Right lobe of liver (tissue), 4 donors: Measurements from ENCODE around the gene MRPL33.

Experiments used
- POLR2A ChIP-seq: fragments of 450-650 bp; IDR thresholded peaks from one replicate; pipeline ENCODE4 v1.6.1; 2017; ENCODE audit warnings: antibody characterized with exemption, mild to moderate bottlenecking
- TF ChIP-seq, protein P1 (sequence below), 4 donors: fragments of 200-600 bp in 3 of 4; fragments of 450-650 bp in 1 of 4; IDR thresholded peaks; one replicate each; pipeline versions ENCODE4 v1.5.1 to v1.8.0; 2016 to 2022; ENCODE audit warnings: antibody characterized with exemption in 4 of 4, mild to moderate bottlenecking in 2 of 4
- donor health status: DM: no; HTN: no; CAD: no.
- donor health status: DM: no; HTN: no; CAD: no.
- donor health status: DM: no; HTN: yes; CAD: no.

DNA sequence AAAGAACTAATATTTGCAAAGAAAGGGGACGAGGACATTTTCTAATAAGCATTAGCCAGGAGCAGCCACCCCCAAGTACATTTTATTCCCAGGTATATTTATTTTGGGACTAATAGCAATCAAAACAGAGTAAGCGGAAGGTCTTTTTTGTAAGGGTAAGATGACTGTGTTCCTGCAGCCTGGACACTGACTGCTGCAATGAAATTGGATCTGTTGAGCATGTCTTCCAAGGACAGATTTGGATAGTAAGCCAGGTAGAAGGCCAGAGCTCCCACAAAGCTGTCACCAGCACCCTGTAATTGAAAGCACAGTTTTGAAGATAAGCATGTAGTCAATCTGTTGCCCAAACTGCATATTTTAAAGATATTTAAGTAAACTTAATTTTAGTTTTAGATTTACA is 10.0 kb downstream of the MRPL33 start:
- TF ChIP-seq, protein P1, sequence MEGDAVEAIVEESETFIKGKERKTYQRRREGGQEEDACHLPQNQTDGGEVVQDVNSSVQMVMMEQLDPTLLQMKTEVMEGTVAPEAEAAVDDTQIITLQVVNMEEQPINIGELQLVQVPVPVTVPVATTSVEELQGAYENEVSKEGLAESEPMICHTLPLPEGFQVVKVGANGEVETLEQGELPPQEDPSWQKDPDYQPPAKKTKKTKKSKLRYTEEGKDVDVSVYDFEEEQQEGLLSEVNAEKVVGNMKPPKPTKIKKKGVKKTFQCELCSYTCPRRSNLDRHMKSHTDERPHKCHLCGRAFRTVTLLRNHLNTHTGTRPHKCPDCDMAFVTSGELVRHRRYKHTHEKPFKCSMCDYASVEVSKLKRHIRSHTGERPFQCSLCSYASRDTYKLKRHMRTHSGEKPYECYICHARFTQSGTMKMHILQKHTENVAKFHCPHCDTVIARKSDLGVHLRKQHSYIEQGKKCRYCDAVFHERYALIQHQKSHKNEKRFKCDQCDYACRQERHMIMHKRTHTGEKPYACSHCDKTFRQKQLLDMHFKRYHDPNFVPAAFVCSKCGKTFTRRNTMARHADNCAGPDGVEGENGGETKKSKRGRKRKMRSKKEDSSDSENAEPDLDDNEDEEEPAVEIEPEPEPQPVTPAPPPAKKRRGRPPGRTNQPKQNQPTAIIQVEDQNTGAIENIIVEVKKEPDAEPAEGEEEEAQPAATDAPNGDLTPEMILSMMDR (IDR thresholded peaks at IDR 0.05): no peak
- no peak for TF ChIP-seq POLR2A
